Muscle layer of colon (tissue), 2 donors: ENCODE results near the gene FRYL.

Experiments
- H3K27ac ChIP-seq: one replicate; pipeline ENCODE4 v1.7.0; 2013; ENCODE audit warnings: low read depth, mild to moderate bottlenecking, low read length, moderate library complexity
- H3K27me3 ChIP-seq, 2 donors: one replicate each; pipeline ENCODE4 v1.7.0; 2013; ENCODE audit warnings: low read length in 2 of 2, mild to moderate bottlenecking in 2 of 2; ENCODE audit not compliant: insufficient read depth in 2 of 2, control insufficient read depth in 1 of 2
- H3K36me3 ChIP-seq: one replicate; pipeline ENCODE4 v1.7.0; 2013; ENCODE audit warnings: mild to moderate bottlenecking, low read length; ENCODE audit not compliant: insufficient read depth
- H3K4me1 ChIP-seq: one replicate; pipeline ENCODE4 v1.7.0; 2013; ENCODE audit warnings: mild to moderate bottlenecking, low read length; ENCODE audit not compliant: insufficient read depth
- H3K4me3 ChIP-seq, 2 donors: one replicate each; pipeline ENCODE4 v1.7.0; 2013; ENCODE audit warnings: low read length in 2 of 2, low read depth in 1 of 2, mild to moderate bottlenecking in 1 of 2, moderate library complexity in 1 of 2
- H3K9ac ChIP-seq: one replicate; pipeline ENCODE4 v1.7.0; 2013; ENCODE audit warnings: low read length
- H3K9me3 ChIP-seq: one replicate; pipeline ENCODE4 v1.7.0; 2013; ENCODE audit warnings: mild to moderate bottlenecking, low read length
- donor health status: abdominal sarcoma.
- donor health status: Adenocarcinoma of cecum.

The FRYL gene

DNA sequence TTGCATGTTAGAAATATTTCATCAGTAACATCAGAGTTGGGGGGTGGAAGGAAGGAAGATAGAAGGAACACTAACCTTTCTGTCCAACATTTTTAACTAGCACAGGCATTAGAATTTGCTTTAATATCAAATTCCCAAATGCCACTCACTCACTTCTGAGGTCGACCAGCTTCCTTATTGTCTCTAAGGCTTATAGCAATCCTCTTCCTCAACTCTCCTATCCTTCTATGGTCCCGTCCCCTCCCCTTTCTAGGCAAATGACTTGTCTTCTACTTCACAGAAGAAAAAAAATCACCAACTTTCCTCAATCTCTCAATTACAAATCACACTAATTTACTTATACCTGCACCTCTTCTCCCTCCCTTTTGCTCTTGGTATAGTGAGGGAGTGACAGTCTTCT, 189.2 kb downstream of the FRYL start:
- no peak overlapping the region for H3K27ac ChIP-seq
- H3K36me3 ChIP-seq = peaks cover 26% of the 10 kb centered on the region
- H3K4me1 ChIP-seq = no peaks in the 10 kb centered on the region
- H3K9me3 ChIP-seq = no peaks in the 10 kb centered on the region
- no peak overlapping the region for H3K9ac ChIP-seq
- no peak overlapping the region for H3K4me3 ChIP-seq
- no peaks in the 10 kb centered on the region for H3K27me3 ChIP-seq

DNA sequence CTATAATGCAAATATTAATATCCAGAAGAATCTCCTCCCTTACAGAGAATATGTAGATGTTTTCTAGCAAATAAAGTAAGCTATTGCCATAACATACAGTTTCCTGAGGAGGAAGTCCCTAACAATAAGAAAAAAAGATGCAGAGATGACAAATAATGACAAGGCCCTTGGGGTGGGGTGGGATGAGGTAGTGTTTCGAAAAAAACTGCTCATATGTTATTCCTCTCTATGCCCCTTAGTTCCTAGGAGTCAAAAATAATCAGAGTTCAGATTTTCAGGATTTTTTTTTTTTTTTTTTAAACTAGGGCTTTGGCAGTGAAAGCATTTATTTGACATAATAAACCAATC, 191.0 kb downstream of the FRYL start:
- no peak overlapping the region for H3K9ac ChIP-seq
- no peak overlapping the region for H3K4me3 ChIP-seq
- H3K27ac ChIP-seq = no peak overlapping the region
- H3K9me3 ChIP-seq = no peaks in the 10 kb centered on the region
- H3K36me3 ChIP-seq = peaks cover 22% of the 10 kb centered on the region
- H3K4me1 ChIP-seq = no peaks in the 10 kb centered on the region
- H3K27me3 ChIP-seq = no peaks in the 10 kb centered on the region

DNA sequence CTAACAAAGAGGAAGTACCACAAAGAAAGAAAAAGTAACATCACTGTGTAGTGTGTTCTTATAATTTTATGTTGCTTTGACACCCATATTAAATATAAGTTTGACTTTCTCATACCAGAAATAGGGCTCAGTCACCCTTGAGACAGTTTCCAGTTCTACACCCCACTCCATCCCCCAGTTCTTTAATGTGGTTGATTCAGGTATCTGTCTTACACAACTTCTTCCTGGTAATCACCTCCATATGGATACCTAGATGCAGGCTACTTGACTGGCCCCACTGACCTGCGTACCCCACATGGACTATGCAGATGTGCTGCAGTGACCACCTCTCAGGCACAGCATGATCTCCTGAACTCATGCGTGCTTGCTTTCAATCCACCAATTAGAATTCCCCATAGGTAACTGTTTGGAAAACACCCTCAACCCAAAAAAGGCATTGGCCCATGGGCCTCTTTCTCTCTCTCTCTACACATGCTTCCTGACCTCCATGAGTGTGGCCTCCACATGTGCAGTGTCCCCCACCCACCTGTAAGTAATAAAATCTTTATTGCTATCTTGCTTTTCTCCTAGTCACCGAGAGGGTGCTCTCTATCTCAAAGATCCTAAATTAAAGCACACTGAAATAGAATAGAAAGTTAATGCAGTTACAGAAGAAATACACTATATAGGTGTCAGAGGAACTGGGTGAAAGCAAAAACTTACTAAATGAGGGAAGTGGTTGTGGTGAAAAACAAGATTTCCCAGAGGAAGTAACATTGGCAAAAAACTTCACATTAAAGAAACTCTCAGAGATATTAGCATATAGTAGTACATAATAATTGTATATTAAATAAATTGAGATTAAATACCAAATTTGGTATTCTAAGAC, 191.6 kb downstream of the FRYL start:
- Histone ChIP-seq H3K4me3 (no peak overlapping the region), H3K27ac (no peak overlapping the region), H3K4me1 (no peaks in the 10 kb centered on the region), H3K36me3 (peaks cover 22% of the 10 kb centered on the region), H3K9me3 (no peaks in the 10 kb centered on the region), H3K27me3 (no peaks in the 10 kb centered on the region), H3K9ac (no peak overlapping the region)

DNA sequence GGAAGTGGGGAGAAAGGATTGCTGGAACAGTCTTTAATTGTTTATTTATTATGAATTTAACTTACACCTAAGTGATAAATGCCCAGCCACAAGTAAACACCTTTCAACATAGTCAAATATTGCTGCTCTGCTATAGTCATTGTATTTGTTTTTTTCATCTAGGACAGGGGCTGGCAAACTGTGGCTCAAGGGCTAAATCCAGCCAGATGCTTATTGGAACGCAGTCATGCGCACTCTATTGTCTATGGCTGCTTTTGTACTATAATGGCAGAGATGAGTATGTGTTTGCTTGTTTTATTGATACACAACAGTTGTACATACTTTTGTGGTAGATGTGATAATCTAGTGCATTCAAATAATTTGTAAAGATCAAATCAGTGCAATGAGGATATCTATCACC, 194.7 kb downstream of the FRYL start:
- no peak overlapping the region for H3K9ac ChIP-seq
- H3K27ac ChIP-seq = no peak overlapping the region
- peaks cover 32% of the 10 kb centered on the region for H3K36me3 ChIP-seq
- no peaks in the 10 kb centered on the region for H3K9me3 ChIP-seq
- H3K4me3 ChIP-seq = no peak overlapping the region
- H3K27me3 ChIP-seq = no peaks in the 10 kb centered on the region
- no peaks in the 10 kb centered on the region for H3K4me1 ChIP-seq

DNA sequence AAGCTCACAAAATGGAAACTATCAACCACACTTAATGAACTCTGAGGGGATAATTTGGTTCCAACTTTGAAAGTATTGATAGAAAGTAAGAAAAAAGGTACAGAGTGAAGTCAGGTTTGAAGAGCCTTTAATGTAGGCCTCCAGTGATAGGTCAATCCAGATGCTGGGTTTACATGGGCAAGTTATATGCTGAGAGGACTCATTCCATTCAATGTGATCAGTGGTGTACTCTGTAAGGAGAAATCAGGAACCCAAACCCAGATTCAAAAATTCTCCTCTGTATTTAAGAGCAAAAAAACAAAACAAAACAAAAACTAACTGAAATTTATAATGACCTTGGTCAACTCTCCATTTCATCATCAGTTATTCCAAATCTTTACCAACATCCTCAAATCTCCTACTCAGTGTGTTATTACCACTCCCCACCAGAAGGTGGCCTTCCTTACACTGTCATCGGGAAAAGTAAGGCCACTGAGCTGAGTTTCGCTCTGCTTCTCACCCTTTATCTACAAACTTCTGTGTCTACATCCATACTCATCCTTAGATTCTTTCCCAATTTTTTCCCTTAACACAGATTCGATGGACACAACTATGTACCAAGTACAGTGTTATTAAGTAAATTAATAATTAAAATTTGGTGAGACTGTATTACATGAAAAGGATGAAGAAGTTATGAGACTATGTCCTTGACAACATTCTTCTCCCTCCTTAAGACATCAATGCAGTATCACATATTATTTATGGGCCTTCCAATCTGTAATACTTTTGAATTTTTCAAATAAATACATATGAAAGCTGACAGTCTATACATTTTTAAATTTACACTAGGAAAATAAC, 201.7 kb downstream of the FRYL start:
- no peak overlapping the region for H3K27ac ChIP-seq
- H3K9ac ChIP-seq = no peak overlapping the region
- H3K9me3 ChIP-seq = no peaks in the 10 kb centered on the region
- H3K27me3 ChIP-seq = no peaks in the 10 kb centered on the region
- H3K4me1 ChIP-seq = no peaks in the 10 kb centered on the region
- peaks cover 22% of the 10 kb centered on the region for H3K36me3 ChIP-seq
- H3K4me3 ChIP-seq = no peak overlapping the region

DNA sequence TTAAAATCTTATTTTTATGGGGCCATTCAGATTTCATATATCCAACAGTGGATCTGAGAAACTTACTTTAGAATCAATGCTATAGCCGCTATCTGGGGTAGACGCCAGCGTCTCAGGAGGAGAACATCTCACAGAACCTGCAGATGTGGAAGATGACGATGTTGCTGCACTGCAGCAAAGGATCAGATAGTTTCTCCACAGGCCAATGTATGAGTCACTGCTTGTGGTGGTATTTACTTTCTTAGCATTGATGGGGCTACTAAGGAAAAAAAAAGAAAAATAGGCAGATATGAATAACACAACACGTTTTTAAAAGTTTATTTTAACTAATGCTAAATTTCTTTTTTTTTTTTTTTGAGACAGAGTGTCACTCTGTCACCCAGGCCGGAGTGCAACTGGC, 204.1 kb downstream of the FRYL start:
- Histone ChIP-seq H3K36me3 (peaks cover 25% of the 10 kb centered on the region), H3K4me3 (no peak overlapping the region), H3K9me3 (no peaks in the 10 kb centered on the region), H3K27ac (no peak overlapping the region), H3K9ac (no peak overlapping the region), H3K27me3 (no peaks in the 10 kb centered on the region), H3K4me1 (no peaks in the 10 kb centered on the region)

DNA sequence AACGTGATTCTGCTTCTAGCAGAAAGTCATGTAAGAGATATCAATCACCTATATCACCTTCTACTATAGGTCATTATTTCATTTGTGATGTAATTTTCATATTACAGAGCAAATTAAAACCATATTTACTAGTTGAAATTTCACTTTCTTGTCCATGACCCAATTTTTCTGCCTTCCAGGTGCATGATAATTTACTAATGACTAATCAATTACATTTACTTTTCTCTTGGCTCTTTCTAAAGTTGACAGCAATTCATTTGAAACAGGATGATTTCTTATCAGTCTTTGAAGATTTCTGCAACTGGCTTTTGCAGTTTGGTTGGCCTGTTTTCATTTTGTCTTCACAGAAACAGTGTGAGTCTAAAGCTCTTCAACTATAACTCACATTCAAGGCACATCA, 208.6 kb downstream of the FRYL start:
- H3K9me3 ChIP-seq = no peaks in the 10 kb centered on the region
- no peak overlapping the region for H3K4me3 ChIP-seq
- H3K27ac ChIP-seq = no peak overlapping the region
- H3K36me3 ChIP-seq = peaks cover 40% of the 10 kb centered on the region
- H3K4me1 ChIP-seq = no peaks in the 10 kb centered on the region
- H3K27me3 ChIP-seq = no peaks in the 10 kb centered on the region
- H3K9ac ChIP-seq = no peak overlapping the region

DNA sequence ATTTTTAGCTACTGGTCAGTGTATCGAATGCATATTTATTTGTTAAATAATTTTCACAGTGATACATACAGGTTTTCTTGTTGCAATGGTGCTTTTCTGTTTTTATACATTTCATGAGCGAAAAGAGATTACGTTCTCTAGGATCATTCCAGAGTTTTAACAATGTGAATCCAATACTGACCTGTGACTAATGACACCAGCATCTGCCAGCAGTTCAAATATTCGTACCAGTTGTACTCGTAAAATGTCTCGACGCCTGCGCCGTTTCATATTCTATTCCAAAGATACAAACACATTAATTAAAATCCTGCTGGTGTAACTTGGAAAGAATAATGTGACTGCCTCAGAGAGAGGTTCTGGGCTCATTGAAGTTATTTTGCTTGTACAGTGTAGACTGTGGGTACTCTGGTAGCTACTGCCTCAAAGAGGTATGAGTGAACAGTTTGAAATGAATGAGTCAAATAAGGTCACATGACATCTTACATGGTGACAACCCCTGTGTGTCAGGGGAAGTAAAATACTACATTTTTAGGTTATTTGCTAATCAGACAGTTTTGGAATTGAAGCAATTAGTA, 209.3 kb downstream of the FRYL start:
- no peak overlapping the region for H3K27ac ChIP-seq
- H3K27me3 ChIP-seq = no peaks in the 10 kb centered on the region
- no peak overlapping the region for H3K9ac ChIP-seq
- H3K9me3 ChIP-seq = no peaks in the 10 kb centered on the region
- H3K36me3 ChIP-seq = peaks cover 44% of the 10 kb centered on the region
- H3K4me3 ChIP-seq = no peak overlapping the region
- no peaks in the 10 kb centered on the region for H3K4me1 ChIP-seq

DNA sequence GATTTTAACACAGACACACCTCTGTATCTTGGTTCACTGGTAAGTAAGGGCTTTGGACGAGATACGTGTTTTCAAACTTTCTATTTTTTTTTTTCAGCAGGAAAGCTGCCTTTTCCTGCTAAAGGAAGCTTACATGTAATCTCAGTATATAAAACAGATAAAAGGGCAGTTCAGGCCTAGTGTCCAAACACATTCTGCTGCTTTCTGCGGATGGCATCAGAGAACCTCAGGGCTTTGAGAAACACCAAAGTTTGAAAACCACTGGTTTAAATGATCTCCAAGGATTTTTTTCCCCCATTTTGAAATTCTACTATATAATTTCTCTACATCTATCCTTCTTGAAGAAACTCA, 214.1 kb downstream of the FRYL start:
- no peak overlapping the region for H3K27ac ChIP-seq
- H3K9ac ChIP-seq = no peak overlapping the region
- no peaks in the 10 kb centered on the region for H3K4me1 ChIP-seq
- H3K27me3 ChIP-seq = no peaks in the 10 kb centered on the region
- H3K9me3 ChIP-seq = no peaks in the 10 kb centered on the region
- no peak overlapping the region for H3K4me3 ChIP-seq
- peaks cover 43% of the 10 kb centered on the region for H3K36me3 ChIP-seq

DNA sequence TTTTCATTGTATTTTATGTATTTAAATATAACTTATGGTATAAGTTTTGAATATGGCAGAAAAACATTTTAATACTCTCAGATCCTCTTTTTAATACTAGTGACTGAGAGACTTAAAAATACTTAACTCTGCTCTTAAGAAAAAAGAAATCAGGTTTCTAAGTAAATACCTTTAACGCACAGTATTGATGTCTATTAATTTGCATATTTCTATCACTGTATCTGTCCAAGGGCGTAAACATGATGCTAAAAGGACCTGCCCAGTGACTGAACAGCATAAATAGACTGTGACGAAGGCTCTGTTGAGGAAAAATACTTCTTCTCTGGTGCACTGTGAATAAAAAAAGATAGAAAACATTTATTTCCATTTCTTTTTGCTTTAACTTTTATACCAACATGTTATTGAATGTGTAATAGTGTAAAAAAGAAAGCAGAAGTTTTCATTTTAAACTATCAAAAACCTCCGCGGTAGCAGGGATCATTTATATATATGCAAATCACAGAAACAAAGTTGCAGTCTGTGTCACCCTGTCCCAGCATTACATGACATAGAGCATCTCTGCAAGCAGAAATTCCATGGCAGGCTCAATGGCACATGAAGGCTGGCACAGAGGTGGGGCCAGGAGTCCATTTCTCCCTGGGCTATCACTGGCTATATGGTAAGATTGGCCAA, 214.6 kb downstream of the FRYL start:
- no peak overlapping the region for H3K27ac ChIP-seq
- no peak overlapping the region for H3K4me3 ChIP-seq
- no peaks in the 10 kb centered on the region for H3K9me3 ChIP-seq
- H3K4me1 ChIP-seq = no peaks in the 10 kb centered on the region
- H3K9ac ChIP-seq = no peak overlapping the region
- peaks cover 38% of the 10 kb centered on the region for H3K36me3 ChIP-seq
- H3K27me3 ChIP-seq = no peaks in the 10 kb centered on the region

DNA sequence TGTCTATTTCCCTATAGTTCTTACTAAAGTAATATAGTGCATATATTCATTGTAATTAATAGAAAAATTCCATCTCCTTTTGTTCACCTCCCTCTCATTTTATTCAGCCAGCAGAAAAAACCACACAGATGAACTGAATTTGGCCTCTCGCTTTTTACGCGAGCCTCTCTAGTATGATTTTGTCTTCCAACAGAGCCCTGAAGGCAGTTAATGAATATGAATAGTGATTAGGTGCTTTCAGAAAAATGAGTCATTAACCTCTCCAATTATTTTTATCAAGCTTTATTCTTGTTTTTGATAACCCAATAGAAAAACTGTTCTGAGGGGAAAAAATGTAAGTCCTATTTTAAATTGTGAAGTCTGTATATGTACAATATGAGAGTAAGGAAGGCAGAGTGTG, 215.9 kb downstream of the FRYL start:
- Histone ChIP-seq H3K27me3 (no peaks in the 10 kb centered on the region), H3K4me1 (no peaks in the 10 kb centered on the region), H3K27ac (no peak overlapping the region), H3K36me3 (peaks cover 36% of the 10 kb centered on the region), H3K9me3 (no peaks in the 10 kb centered on the region), H3K9ac (no peak overlapping the region), H3K4me3 (no peak overlapping the region)
